ENCODE measurements around the gene LRRC37A.
"Not testable (repeated sequence)": the region's sequence is repeated elsewhere in the genome, so short reads cannot be mapped to it uniquely, and the experiment has no call there.

LRRC37A gene

GRCh38 chr17:46266656-46267544 lies 28.0 kb upstream of the LRRC37A start:
- peak overlapping the region; percentile 84 for H3K27ac ChIP-seq
- TF ChIP-seq ZFX (IDR thresholded peaks at IDR 0.05; ENCODE audit: borderline replicate concordance) (no peak), CTCF (IDR thresholded peaks at IDR 0.05) (no peak; the same call in 1 of the 2 replicates)

GRCh38 chr17:46270032-46270431 lies 24.9 kb upstream of the LRRC37A start:
- peak overlapping the region; percentile 64 for H3K27ac ChIP-seq
- no peak for TF ChIP-seq ZFX (IDR thresholded peaks at IDR 0.05; ENCODE audit: borderline replicate concordance)
- TF ChIP-seq CTCF (IDR thresholded peaks at IDR 0.05) = no peak

GRCh38 chr17:46273541-46274236 lies 21.2 kb upstream of the LRRC37A start:
- H3K27ac ChIP-seq = peak overlapping the region; percentile 22
- no peak for TF ChIP-seq CTCF (IDR thresholded peaks at IDR 0.05)
- TF ChIP-seq ZFX (IDR thresholded peaks at IDR 0.05; ENCODE audit: borderline replicate concordance) = no peak

- no peak for TF ChIP-seq ZFX (IDR thresholded peaks at IDR 0.05; ENCODE audit: borderline replicate concordance)
- no peak for TF ChIP-seq CTCF (IDR thresholded peaks at IDR 0.05)
Measured at GRCh38 chr17:46274238-46274637, 20.7 kb upstream of the LRRC37A start.

GRCh38 chr17:46276728-46277479 lies 18.0 kb upstream of the LRRC37A start:
- not testable (repeated sequence) for H3K27ac ChIP-seq

More at GRCh38 chr17:46274238-46274637, 20.7 kb upstream of the LRRC37A start:
- peak overlapping the region; percentile 22 for H3K27ac ChIP-seq

GRCh38 chr17:46281336-46281735 lies 13.6 kb upstream of the LRRC37A start:
- not testable (repeated sequence) for H3K27ac ChIP-seq

- H3K27ac ChIP-seq = not testable (repeated sequence)
Measured at GRCh38 chr17:46282635-46283034, 12.3 kb upstream of the LRRC37A start.

- not testable (repeated sequence) for H3K27ac ChIP-seq
Measured at GRCh38 chr17:46284467-46284866, 10.5 kb upstream of the LRRC37A start.

GRCh38 chr17:46285500-46285899 lies 9.4 kb upstream of the LRRC37A start:
- not testable (repeated sequence) for H3K27ac ChIP-seq
